Mucosa of stomach (tissue), 1 donor: ENCODE measurements around the gene CAMK2N1.
A peak's percentile ranks its signal among the peaks of the same experiment; 100 is the strongest.

Experiments used
- H3K27me3 ChIP-seq: one replicate; pipeline ENCODE4 v1.7.0; 2013; ENCODE audit warnings: mild to moderate bottlenecking, low read length; ENCODE audit not compliant: control insufficient read depth, insufficient read depth
- H3K36me3 ChIP-seq: one replicate; pipeline ENCODE4 v1.7.0; 2013; ENCODE audit warnings: low read length; ENCODE audit not compliant: control insufficient read depth, insufficient read depth
- H3K4me1 ChIP-seq: one replicate; pipeline ENCODE4 v1.7.0; 2013; ENCODE audit warnings: mild to moderate bottlenecking, low read length; ENCODE audit not compliant: control insufficient read depth, insufficient read depth
- H3K4me3 ChIP-seq: one replicate; pipeline ENCODE4 v1.7.0; 2013; ENCODE audit warnings: low read length
- H3K9ac ChIP-seq: one replicate; pipeline ENCODE4 v1.7.0; 2013; ENCODE audit warnings: mild to moderate bottlenecking, low read length, moderate library complexity
- H3K9me3 ChIP-seq: one replicate; pipeline ENCODE4 v1.7.0; 2013; ENCODE audit warnings: mild to moderate bottlenecking, low read length, moderate library complexity; ENCODE audit not compliant: control insufficient read depth
- donor health status: Pancreatic carcinoma.

Gene CAMK2N1

GRCh38 chr1:20494609-20495311, 8.8 kb upstream of the CAMK2N1 start:
- H3K9me3 ChIP-seq: no peaks in the 10 kb centered on the region
- no peak overlapping the region for H3K4me3 ChIP-seq
- H3K9ac ChIP-seq: no peak overlapping the region
- H3K4me1 ChIP-seq: peaks cover 21% of the 10 kb centered on the region
- H3K27me3 ChIP-seq: no peaks in the 10 kb centered on the region
- H3K36me3 ChIP-seq: no peaks in the 10 kb centered on the region

- no peak overlapping the region for H3K4me3 ChIP-seq
- H3K27me3 ChIP-seq: peaks cover under 1% of the 10 kb centered on the region
- H3K9me3 ChIP-seq: no peaks in the 10 kb centered on the region
- H3K4me1 ChIP-seq: peaks cover 21% of the 10 kb centered on the region
- no peak overlapping the region for H3K9ac ChIP-seq
- H3K36me3 ChIP-seq: no peaks in the 10 kb centered on the region
These were observed 8.0 kb upstream of the CAMK2N1 start for GRCh38 chr1:20493839-20494608.

- H3K36me3 ChIP-seq: no peaks in the 10 kb centered on the region
These were observed 7.3 kb upstream of the CAMK2N1 start for GRCh38 chr1:20493309-20493708.

GRCh38 chr1:20492751-20493150, 6.7 kb upstream of the CAMK2N1 start:
- Histone ChIP-seq H3K9me3 (no peaks in the 10 kb centered on the region), H3K9ac (no peak overlapping the region), H3K36me3 (no peaks in the 10 kb centered on the region), H3K27me3 (peaks cover 11% of the 10 kb centered on the region), H3K4me3 (no peak overlapping the region), H3K4me1 (peaks cover 21% of the 10 kb centered on the region)

More at GRCh38 chr1:20493309-20493708, 7.3 kb upstream of the CAMK2N1 start:
- no peaks in the 10 kb centered on the region for H3K9me3 ChIP-seq
- peaks cover 21% of the 10 kb centered on the region for H3K4me1 ChIP-seq
- no peak overlapping the region for H3K4me3 ChIP-seq
- H3K27me3 ChIP-seq: peaks cover 5% of the 10 kb centered on the region
- no peak overlapping the region for H3K9ac ChIP-seq

GRCh38 chr1:20491866-20492265, 5.9 kb upstream of the CAMK2N1 start:
- Histone ChIP-seq H3K4me3 (no peak overlapping the region), H3K9me3 (no peaks in the 10 kb centered on the region), H3K9ac (no peak overlapping the region), H3K27me3 (peaks cover 18% of the 10 kb centered on the region), H3K36me3 (no peaks in the 10 kb centered on the region), H3K4me1 (peaks cover 25% of the 10 kb centered on the region)

- H3K27me3 ChIP-seq: peaks cover 25% of the 10 kb centered on the region
- H3K9ac ChIP-seq: no peak overlapping the region
- H3K36me3 ChIP-seq: no peaks in the 10 kb centered on the region
- no peaks in the 10 kb centered on the region for H3K9me3 ChIP-seq
- no peak overlapping the region for H3K4me3 ChIP-seq
- H3K4me1 ChIP-seq: peaks cover 30% of the 10 kb centered on the region
These were observed 5.2 kb upstream of the CAMK2N1 start for GRCh38 chr1:20491178-20491577.

GRCh38 chr1:20487236-20487590, 1.2 kb upstream of the CAMK2N1 start:
- H3K27me3 ChIP-seq: peaks cover 47% of the 10 kb centered on the region
- H3K9ac ChIP-seq: no peak overlapping the region
- no peaks in the 10 kb centered on the region for H3K36me3 ChIP-seq
- H3K9me3 ChIP-seq: no peaks in the 10 kb centered on the region
- peaks cover 24% of the 10 kb centered on the region for H3K4me1 ChIP-seq
- H3K4me3 ChIP-seq: no peak overlapping the region

- H3K27me3 ChIP-seq: peaks cover 47% of the 10 kb centered on the region
- peak overlapping the region; percentile 80 for H3K9ac ChIP-seq
- no peaks in the 10 kb centered on the region for H3K9me3 ChIP-seq
- no peak overlapping the region for H3K4me3 ChIP-seq
- peaks cover 27% of the 10 kb centered on the region for H3K4me1 ChIP-seq
- no peaks in the 10 kb centered on the region for H3K36me3 ChIP-seq
These were observed 636 bp upstream of the CAMK2N1 start for GRCh38 chr1:20486457-20487235.

GRCh38 chr1:20484519-20485462, 1.2 kb downstream of the CAMK2N1 start:
- Histone ChIP-seq H3K9me3 (no peaks in the 10 kb centered on the region), H3K4me1 (peaks cover 44% of the 10 kb centered on the region), H3K27me3 (peaks cover 47% of the 10 kb centered on the region)

GRCh38 chr1:20483833-20484518, 2.0 kb downstream of the CAMK2N1 start:
- H3K9ac ChIP-seq: peak overlapping the region; percentile 67
- H3K27me3 ChIP-seq: peaks cover 46% of the 10 kb centered on the region
- no peaks in the 10 kb centered on the region for H3K36me3 ChIP-seq
- H3K4me1 ChIP-seq: peaks cover 46% of the 10 kb centered on the region
- H3K9me3 ChIP-seq: no peaks in the 10 kb centered on the region
- H3K4me3 ChIP-seq: peak overlapping the region; percentile 41

More at GRCh38 chr1:20484519-20485462, 1.2 kb downstream of the CAMK2N1 start:
- Histone ChIP-seq H3K4me3 (peak overlapping the region; percentile 41), H3K9ac (peak overlapping the region; percentile 67), H3K36me3 (no peaks in the 10 kb centered on the region)
